ENCODE data around the gene LGALS3BP. TPM values are rescaled to one million over a fixed set of nuclear protein-coding genes. Genes with fewer than 3 reads are reported as not detected.
A peak's percentile ranks its signal among the peaks of the same experiment; 100 is the strongest.

LGALS3BP gene
- total and polyA plus RNA-seq, 2 of the 13 experiments (the other 11 are each of a cell fraction or from before 2014, with no cell fraction given) = 137 to 332 TPM

DNA sequence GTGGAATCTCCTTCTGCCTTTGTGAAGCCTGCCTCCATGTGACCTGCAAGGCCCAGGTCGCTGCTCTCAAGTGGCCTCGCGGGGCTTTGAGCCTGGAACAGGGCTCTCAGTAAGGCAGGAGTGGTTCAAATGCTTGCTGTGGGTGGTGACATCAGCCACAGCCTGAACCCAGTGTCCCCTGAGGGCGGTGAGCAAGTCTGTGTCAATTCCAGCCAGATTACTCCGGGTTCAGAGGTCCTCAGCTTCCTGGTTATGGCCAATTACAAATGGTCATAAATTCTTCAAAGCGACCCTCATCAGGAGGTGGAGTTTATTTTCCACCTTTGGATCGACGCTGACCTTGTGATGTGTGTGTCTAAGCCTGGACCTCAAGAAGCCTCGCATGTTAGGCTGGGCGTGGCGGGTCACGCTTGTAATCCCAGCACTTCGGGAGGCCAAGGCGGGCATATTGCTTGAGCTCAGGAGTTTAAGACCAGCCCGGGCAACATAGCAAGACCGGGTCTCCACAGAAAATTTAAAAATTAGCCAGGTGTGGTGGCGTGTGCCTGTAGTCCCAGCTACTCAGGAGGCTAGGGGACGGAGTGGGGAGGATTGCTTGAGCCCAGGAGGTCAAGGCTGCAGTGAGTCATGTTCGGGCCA is 17.3 kb downstream of the LGALS3BP start (continued):
- TF ChIP-seq, protein P1, sequence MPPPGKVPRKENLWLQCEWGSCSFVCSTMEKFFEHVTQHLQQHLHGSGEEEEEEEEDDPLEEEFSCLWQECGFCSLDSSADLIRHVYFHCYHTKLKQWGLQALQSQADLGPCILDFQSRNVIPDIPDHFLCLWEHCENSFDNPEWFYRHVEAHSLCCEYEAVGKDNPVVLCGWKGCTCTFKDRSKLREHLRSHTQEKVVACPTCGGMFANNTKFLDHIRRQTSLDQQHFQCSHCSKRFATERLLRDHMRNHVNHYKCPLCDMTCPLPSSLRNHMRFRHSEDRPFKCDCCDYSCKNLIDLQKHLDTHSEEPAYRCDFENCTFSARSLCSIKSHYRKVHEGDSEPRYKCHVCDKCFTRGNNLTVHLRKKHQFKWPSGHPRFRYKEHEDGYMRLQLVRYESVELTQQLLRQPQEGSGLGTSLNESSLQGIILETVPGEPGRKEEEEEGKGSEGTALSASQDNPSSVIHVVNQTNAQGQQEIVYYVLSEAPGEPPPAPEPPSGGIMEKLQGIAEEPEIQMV (CRISPR knock-in tag; IDR thresholded peaks at IDR 0.05; ENCODE audit: low read depth) = no peak
- TF ChIP-seq NFIB (CRISPR knock-in tag; IDR thresholded peaks at IDR 0.05; ENCODE audit: borderline replicate concordance) (no peak), MTA3 (CRISPR knock-in tag; IDR thresholded peaks at IDR 0.05) (no peak), RORA (CRISPR knock-in tag; IDR thresholded peaks at IDR 0.05) (no peak), ZNF484 (CRISPR knock-in tag; IDR thresholded peaks at IDR 0.05; ENCODE audit: borderline replicate concordance, low read depth) (no peak), ETV5 (CRISPR knock-in tag; IDR thresholded peaks at IDR 0.05; ENCODE audit: borderline replicate concordance) (peak; percentile 76; the same call in 1 of the 2 replicates), ZNF496 (CRISPR knock-in tag; IDR thresholded peaks at IDR 0.05; ENCODE audit: insufficient replicate concordance) (no peak), HNF4G (IDR thresholded peaks at IDR 0.05; ENCODE audit: borderline replicate concordance, low read depth, low read length) (peak; percentile 97), HNF4G (CRISPR knock-in tag; IDR thresholded peaks at IDR 0.05; ENCODE audit: borderline replicate concordance, low read depth) (peak; percentile 95; the same call in 1 of the 2 replicates), EP300 (IDR thresholded peaks at IDR 0.05; ENCODE audit: low read depth in 2 of 2, low read length in 2 of 2) (peak; percentile 79 to 85), EP300 (CRISPR knock-in tag; IDR thresholded peaks at IDR 0.05; ENCODE audit: borderline replicate concordance) (peak; percentile 66), ZNF788 (CRISPR knock-in tag; IDR thresholded peaks at IDR 0.05; ENCODE audit: borderline replicate concordance) (peak; percentile 53)
- TF ChIP-seq, protein P2, sequence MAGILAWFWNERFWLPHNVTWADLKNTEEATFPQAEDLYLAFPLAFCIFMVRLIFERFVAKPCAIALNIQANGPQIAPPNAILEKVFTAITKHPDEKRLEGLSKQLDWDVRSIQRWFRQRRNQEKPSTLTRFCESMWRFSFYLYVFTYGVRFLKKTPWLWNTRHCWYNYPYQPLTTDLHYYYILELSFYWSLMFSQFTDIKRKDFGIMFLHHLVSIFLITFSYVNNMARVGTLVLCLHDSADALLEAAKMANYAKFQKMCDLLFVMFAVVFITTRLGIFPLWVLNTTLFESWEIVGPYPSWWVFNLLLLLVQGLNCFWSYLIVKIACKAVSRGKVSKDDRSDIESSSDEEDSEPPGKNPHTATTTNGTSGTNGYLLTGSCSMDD (CRISPR knock-in tag; IDR thresholded peaks at IDR 0.05) = no peak
- TF ChIP-seq, protein P3, sequence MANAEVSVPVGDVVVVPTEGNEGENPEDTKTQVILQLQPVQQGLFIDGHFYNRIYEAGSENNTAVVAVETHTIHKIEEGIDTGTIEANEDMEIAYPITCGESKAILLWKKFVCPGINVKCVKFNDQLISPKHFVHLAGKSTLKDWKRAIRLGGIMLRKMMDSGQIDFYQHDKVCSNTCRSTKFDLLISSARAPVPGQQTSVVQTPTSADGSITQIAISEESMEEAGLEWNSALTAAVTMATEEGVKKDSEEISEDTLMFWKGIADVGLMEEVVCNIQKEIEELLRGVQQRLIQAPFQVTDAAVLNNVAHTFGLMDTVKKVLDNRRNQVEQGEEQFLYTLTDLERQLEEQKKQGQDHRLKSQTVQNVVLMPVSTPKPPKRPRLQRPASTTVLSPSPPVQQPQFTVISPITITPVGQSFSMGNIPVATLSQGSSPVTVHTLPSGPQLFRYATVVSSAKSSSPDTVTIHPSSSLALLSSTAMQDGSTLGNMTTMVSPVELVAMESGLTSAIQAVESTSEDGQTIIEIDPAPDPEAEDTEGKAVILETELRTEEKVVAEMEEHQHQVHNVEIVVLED (CRISPR knock-in tag; IDR thresholded peaks at IDR 0.05; ENCODE audit: borderline replicate concordance) = no peak
- TF ChIP-seq, protein P4, sequence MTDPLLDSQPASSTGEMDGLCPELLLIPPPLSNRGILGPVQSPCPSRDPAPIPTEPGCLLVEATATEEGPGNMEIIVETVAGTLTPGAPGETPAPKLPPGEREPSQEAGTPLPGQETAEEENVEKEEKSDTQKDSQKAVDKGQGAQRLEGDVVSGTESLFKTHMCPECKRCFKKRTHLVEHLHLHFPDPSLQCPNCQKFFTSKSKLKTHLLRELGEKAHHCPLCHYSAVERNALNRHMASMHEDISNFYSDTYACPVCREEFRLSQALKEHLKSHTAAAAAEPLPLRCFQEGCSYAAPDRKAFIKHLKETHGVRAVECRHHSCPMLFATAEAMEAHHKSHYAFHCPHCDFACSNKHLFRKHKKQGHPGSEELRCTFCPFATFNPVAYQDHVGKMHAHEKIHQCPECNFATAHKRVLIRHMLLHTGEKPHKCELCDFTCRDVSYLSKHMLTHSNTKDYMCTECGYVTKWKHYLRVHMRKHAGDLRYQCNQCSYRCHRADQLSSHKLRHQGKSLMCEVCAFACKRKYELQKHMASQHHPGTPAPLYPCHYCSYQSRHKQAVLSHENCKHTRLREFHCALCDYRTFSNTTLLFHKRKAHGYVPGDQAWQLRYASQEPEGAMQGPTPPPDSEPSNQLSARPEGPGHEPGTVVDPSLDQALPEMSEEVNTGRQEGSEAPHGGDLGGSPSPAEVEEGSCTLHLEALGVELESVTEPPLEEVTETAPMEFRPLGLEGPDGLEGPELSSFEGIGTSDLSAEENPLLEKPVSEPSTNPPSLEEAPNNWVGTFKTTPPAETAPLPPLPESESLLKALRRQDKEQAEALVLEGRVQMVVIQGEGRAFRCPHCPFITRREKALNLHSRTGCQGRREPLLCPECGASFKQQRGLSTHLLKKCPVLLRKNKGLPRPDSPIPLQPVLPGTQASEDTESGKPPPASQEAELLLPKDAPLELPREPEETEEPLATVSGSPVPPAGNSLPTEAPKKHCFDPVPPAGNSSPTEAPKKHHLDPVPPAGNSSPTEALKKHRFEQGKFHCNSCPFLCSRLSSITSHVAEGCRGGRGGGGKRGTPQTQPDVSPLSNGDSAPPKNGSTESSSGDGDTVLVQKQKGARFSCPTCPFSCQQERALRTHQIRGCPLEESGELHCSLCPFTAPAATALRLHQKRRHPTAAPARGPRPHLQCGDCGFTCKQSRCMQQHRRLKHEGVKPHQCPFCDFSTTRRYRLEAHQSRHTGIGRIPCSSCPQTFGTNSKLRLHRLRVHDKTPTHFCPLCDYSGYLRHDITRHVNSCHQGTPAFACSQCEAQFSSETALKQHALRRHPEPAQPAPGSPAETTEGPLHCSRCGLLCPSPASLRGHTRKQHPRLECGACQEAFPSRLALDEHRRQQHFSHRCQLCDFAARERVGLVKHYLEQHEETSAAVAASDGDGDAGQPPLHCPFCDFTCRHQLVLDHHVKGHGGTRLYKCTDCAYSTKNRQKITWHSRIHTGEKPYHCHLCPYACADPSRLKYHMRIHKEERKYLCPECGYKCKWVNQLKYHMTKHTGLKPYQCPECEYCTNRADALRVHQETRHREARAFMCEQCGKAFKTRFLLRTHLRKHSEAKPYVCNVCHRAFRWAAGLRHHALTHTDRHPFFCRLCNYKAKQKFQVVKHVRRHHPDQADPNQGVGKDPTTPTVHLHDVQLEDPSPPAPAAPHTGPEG (CRISPR knock-in tag; IDR thresholded peaks at IDR 0.05) = no peak
- TF ChIP-seq, protein P5, sequence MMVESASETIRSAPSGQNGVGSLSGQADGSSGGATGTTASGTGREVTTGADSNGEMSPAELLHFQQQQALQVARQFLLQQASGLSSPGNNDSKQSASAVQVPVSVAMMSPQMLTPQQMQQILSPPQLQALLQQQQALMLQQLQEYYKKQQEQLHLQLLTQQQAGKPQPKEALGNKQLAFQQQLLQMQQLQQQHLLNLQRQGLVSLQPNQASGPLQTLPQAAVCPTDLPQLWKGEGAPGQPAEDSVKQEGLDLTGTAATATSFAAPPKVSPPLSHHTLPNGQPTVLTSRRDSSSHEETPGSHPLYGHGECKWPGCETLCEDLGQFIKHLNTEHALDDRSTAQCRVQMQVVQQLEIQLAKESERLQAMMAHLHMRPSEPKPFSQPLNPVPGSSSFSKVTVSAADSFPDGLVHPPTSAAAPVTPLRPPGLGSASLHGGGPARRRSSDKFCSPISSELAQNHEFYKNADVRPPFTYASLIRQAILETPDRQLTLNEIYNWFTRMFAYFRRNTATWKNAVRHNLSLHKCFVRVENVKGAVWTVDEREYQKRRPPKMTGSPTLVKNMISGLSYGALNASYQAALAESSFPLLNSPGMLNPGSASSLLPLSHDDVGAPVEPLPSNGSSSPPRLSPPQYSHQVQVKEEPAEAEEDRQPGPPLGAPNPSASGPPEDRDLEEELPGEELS (CRISPR knock-in tag; IDR thresholded peaks at IDR 0.05) = no peak; the same call in 1 of the 2 replicates

All from HepG2 (cell line).